ENCODE results near the gene CEP68.

DNA sequence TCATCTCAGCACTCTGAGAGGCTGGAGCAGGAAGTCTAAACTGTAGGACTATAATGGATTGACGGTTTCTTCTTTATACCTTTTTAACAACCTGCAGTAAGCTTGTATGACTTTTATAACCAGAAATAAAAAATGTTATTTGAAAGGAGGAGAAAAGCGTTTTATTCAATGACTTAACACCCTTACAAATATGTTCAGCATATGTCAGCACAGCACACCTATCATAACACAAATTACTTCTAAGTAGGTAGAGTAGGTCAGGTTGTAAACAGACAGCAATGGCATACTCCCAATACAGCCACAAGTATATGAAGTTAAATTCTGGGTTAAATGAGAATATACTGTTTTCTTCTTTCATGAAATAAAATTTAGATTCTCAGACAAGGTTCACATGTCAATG, 57.6 kb downstream of the CEP68 start:
- TF ChIP-seq POLR2A (IDR thresholded peaks at IDR 0.05): no peak
- TF ChIP-seq, protein P1, sequence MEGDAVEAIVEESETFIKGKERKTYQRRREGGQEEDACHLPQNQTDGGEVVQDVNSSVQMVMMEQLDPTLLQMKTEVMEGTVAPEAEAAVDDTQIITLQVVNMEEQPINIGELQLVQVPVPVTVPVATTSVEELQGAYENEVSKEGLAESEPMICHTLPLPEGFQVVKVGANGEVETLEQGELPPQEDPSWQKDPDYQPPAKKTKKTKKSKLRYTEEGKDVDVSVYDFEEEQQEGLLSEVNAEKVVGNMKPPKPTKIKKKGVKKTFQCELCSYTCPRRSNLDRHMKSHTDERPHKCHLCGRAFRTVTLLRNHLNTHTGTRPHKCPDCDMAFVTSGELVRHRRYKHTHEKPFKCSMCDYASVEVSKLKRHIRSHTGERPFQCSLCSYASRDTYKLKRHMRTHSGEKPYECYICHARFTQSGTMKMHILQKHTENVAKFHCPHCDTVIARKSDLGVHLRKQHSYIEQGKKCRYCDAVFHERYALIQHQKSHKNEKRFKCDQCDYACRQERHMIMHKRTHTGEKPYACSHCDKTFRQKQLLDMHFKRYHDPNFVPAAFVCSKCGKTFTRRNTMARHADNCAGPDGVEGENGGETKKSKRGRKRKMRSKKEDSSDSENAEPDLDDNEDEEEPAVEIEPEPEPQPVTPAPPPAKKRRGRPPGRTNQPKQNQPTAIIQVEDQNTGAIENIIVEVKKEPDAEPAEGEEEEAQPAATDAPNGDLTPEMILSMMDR (IDR thresholded peaks at IDR 0.05): no peak
